ENCODE results near the gene GRAMD2B.
"Not testable (repeated sequence)": the region's sequence is repeated elsewhere in the genome, so short reads cannot be mapped to it uniquely, and the experiment has no call there.

The GRAMD2B gene

DNA sequence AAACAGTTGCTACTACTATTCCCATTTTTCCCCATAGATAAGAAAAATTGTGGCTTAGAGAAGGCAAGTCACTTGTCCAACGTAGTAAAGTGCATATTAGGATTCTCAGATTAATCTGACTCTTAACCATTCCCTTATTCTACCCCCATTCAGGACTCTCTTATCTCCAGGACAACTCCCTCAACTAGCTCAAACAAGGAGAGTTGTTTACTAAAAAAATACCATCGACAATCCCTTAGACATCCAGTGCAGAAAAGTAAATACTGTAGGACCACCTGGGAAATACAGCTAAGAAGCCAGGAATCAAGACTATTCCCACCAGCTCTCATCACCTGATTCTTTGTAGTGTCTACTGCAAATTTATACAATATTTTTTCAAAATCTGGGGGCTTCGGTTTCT lies 9.4 kb upstream of the GRAMD2B start:
- DNase-seq (ENCODE audit: low read depth): no peak

DNA sequence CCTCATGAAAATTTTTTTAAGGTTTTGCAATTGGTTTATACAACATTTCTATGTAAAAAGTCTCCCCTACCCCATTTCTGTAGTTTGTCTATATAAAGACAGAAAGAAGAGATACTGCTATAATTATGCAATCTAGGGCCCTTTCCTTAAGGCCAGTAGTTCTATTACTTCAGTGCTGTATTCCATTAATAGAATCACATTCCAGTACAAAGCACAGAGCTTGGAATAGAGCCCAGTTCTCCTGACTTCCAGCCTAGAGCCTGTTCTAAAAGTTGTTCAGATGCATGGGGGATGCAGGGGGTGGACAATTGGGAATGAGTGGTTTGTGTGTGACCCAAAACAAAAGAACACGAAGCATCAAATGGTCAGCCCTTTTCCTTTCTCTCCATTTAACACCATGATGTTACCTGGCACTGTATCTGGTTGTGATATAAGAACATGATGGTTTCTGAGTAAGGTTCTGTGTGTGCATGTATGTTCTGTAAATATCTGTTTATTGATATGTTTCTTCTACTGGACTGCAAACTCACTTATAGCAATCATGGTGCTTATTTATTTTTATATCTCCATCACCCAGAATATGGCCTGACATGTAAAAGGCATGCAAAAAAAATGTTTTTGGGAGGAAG lies 8.2 kb upstream of the GRAMD2B start:
- no peak for DNase-seq (ENCODE audit: low read depth)

DNA sequence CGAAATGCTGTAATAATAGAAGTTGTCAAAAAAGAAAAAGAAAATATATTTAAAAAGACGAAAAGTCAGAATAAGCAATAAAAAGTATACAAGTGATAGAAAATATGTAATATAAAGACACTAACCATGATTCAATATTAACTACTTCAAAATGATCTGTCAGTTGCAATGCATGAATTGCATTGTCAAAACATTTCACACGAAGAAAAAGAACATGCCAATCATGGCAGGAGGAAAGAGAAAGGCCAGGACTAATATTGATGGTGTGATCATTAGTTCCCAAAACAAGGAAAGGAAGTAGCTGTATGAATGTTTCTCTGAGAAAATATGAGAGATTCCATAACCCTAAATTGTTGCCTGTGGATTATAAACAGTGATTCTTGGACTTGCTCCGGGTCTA lies 7.4 kb upstream of the GRAMD2B start:
- DNase-seq (ENCODE audit: low read depth): no peak

DNA sequence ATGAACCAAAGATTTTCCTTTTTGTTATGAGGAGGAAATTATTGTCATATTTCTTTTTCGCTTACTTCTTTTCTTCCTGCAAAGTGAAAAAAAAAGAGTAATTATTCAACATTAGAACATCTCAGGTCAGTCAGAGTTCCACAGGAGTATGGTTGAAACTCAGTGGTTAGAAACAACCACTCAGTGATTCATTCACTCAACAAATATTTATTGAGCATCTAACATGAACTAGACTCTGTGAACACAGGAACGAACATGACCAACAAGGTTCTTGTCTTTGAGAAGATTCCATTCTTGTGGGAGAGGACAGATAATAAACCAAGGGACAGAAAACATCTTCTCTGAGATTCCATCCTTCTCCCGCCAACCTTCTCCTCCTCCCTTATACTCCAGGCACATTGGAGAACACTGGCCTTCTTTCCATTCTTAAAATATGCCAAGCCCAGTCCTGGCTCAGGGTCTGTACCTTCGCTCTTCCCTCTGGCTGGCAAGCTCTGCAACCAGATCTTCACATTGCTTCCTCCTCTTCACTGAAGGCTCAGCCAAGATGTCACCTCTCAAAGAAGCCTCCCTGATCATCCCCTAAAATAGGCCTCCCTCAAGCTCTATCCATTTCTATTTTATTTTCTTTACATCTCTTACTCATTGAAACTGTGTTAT lies 6.8 kb upstream of the GRAMD2B start:
- DNase-seq (ENCODE audit: low read depth): no peak

DNA sequence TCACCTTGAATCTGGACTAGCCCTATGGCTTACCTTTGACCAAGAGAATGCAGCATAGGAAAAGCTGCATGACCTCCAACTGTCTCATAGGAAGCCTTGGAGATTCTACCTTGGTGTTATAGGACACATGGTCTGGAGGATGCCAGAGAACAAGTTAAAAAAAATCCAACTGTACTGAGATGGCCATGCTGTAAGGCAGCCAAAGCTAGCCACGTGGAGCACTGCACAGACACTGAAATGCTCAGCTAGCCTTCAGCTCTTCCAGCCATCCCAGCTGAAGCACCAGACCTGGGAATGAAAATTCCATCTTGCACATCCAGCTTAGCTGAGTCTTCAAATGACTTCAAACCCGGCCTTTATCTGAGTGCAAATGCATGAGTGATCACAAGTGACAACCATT lies 6.0 kb upstream of the GRAMD2B start:
- no peak for DNase-seq (ENCODE audit: low read depth)

DNA sequence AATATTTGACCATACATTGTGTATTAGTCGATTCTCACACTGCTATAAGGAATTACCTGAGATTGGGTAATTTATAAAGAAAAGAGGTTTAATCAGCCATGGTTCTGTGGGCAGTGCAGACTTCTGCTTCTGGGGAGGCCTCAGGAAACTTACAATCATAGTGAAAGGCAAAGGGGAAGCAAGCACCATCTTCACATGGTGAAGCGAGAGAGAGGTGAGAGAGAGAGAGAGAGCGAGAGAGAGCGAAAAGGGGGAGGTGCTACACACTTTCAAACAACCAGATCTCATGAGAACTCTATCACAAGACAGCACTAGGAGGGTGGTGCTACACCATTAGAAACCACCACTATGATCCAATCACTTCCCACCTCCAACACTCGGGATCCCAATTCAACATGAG lies 4.1 kb upstream of the GRAMD2B start:
- DNase-seq (ENCODE audit: low read depth): no peak

DNA sequence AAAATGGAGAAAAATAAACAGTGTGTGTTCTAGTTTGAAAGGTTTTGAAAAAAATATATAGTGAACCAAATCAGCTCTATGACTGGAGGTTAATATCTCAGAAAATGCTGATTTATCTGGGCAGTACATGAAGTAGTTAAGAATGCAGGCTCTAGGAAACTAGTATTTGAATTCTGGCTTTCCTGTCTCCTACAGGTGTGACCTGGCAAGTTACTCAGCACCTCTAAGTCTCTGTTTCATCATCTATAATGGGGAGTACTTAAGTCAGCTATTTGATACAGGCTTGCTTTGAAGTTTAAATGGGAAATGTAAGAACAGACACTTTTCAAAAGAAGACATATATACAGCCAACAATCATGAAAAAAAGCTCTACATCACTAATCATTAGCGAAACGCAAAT lies 5.2 kb downstream of the GRAMD2B start:
- no peak for DNase-seq (ENCODE audit: low read depth)

DNA sequence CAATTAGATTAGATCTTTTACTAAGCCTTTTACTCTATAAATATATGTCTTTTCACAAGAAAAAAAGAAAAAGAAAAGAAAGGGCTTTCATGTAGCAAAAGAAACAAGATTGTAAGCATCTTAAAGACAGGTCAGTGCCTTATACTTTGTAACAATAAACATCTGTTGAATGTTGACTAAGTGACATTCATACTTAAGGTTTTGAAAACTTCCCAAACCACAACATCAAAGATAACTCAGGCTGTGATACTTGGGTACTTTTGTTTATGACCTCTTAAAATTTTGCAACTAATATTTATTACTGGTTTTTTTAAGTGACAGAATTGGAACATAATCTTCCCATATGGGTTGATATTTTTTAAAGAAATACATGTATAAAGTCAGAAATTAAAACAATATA lies 7.4 kb downstream of the GRAMD2B start:
- DNase-seq (ENCODE audit: low read depth): no peak

DNA sequence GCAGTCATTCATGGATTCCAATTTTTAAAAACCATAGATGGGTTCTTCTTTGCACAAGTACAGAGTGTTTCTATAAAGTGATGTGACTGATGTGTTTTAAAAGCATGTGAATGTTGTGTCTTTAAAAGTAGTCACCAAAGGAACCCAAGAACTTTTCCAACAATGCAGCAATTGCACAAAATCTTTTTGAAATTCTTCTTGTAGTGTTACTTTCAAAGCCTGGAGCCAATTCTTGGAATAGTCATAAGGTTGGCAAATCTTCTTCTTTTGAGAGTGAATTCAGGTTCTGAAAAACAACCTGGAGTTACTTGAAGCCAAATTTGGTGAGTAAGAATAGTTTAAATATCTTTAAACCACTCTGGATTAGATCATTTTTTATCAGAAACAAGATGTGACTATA lies 10.5 kb downstream of the GRAMD2B start:
- no peak for DNase-seq (ENCODE audit: low read depth)

DNA sequence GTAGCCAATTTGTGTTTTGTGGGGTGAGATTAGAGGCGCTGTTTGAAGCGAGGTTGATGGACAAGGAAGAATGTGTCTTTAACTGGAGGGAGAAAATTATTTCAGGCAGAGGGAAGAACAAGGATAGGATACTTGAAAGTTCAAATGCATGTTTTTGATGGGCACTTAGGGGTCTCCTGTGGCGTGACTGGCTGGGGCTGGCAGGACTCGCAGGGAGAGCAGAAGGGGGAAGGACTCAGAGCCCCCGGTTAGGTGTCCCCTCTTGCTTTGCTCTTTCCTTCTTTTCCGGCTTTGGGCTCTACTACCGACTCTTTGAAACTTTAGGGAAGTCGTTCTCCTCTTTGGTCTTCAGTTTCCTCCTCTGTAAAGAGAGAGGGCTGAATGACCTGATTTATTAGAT lies 12.1 kb downstream of the GRAMD2B start:
- DNase-seq (ENCODE audit: low read depth): no peak

DNA sequence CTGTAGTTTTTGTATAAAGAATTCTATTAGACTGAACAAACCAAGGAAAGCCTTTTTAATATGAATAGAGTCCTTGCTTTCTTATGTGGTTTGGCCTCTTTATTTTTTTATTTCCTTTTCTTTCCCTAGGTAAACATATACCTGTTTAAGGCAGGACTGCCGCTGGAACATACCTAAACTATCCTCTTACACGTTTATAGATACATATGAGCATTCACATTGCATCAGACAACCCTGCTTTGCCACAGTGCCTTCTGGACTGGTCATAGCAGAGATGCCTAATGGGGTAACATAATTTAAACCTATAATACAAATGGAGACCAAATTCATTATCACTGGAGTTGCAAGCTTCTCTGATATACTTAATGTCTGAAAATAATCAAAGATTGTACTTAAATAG lies 12.5 kb downstream of the GRAMD2B start:
- DNase-seq (ENCODE audit: low read depth): no peak

DNA sequence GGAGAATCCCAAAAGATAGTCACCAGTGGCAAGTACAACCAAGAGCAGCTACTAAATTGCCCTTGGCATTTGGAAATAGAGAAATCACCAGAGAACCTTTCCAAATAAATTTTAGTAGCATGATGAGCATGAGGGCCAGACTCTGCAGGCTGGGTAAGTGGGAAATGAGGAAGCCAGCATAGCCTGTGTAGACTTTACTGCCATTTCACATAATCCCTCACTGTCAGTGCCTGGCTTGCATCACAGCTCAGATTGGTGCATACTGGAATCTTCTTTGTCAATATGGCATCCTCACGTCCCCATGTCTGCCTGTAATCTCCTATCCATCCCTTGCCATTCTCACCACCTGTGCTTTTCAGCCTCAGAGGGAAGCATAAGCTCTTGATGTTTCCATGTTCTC lies 14.5 kb downstream of the GRAMD2B start:
- DNase-seq (ENCODE audit: low read depth): no peak

DNA sequence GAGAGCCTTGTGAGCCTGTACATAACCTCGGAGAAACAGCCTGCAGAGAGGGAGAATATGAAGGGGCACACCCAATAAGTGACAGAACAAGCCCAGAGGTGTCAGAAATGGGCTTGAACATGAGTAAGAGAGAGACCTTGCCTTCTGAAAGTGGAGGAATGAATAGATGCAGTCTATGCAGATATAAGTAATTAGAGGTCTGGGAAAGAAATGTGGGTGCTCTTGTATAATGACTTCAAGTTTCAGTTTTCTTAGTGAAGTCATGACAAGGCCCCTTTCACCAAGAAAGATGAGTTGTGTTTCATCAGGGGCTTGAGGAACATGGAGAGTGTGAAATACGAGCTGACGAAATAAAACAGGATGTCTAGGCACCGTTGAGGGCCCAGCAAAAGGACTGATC lies 15.1 kb downstream of the GRAMD2B start:
- no peak for DNase-seq (ENCODE audit: low read depth)

DNA sequence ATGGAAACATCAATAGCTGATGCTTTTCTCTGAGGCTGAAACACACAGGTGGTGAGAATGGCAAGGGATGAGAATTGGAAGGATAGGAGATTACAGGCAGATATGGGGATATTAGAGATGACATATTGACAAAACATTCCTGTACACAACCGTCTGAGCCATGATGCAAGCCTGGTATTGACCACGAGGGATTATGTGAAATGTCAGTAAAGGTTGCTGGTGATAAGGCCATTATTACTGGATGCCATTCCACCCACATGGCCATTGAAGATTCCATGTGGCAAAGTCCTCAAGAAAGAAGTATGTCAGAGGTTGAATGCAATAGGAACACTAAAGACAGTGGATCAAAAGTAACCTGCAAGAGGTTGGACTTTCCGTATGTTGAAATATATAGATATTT lies 15.7 kb downstream of the GRAMD2B start:
- no peak for DNase-seq (ENCODE audit: low read depth)

DNA sequence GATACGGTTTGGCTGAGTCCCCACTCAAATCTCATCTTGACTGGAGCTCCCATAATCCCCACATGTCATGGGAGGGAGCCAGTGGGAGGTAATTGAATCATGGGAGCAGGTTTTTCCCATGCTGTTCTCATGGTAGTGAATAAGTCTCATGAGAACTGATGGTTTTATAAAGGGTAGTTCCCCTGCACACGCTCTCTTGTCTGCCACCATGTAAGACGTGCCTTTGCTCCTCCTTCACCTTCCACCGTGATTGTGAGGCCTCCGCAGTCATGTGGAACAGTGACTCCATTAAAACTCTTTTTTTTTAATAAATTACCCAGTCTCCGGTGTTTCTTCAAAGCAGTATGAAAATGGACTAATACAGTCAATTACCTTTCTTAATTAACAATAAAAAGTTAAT lies 16.5 kb downstream of the GRAMD2B start:
- not testable (repeated sequence) for DNase-seq (ENCODE audit: low read depth)

DNA sequence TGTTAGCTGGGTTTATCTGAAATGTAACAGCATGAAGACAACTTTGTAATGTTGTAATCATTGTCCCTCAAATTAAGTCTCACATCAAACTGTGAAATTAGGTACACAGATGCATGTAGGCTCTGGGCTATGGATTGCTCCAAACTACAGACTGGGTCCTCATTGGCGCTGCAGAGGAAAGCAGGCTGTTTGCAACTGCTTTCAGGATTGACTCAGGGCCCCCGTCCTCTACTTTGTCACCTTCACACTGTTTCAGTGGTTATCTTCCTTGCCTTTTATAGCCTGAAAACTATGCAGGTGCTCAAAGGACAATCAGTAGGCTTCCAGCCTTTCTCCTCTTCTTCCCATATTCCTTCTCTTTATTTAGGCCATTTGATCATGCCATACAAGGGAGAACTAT lies 18.0 kb downstream of the GRAMD2B start:
- no peak for DNase-seq (ENCODE audit: low read depth)

DNA sequence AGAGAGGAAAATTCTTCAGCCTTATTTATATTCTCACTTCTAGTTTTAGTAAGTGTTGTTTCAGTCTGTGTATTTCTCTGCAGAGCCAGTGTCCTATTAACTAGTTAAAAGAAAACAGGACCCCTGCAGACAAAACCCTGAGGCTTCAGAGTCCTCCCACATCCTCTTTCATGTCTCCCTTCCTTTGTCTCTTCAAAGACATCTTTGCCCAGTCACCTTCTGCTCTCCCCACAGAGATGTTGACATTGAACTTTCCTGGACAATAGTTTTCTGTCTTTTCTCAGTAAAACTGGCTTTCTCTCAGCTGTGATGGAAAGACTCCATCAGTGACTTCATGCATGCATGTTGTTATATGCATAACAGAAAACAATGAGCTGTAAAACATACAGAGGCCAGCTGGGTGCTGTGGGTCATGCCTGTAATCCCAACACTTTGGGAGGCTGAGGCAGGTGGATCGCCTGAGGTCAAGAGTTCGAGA lies 20.2 kb downstream of the GRAMD2B start:
- DNase-seq (ENCODE audit: low read depth): no peak

DNA sequence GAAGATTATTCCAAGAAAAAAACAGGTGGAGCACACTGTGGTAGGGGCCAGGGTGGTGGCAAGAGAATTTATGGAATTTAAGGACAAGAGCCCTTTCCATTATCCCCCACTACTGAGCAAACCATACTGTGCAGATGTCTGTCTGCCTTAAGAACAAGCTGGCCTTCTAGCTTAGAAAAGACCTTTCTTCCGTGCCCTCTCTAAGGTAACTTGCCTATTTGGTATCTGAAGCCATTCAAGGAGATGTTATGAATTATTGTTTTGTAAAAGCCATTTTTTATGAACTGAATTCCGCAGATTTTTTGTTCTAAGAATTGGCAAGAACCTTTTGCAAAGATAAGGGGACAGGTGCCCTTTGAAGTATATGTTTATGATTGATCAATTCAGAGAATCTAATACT lies 20.9 kb downstream of the GRAMD2B start:
- DNase-seq (ENCODE audit: low read depth): no peak

DNA sequence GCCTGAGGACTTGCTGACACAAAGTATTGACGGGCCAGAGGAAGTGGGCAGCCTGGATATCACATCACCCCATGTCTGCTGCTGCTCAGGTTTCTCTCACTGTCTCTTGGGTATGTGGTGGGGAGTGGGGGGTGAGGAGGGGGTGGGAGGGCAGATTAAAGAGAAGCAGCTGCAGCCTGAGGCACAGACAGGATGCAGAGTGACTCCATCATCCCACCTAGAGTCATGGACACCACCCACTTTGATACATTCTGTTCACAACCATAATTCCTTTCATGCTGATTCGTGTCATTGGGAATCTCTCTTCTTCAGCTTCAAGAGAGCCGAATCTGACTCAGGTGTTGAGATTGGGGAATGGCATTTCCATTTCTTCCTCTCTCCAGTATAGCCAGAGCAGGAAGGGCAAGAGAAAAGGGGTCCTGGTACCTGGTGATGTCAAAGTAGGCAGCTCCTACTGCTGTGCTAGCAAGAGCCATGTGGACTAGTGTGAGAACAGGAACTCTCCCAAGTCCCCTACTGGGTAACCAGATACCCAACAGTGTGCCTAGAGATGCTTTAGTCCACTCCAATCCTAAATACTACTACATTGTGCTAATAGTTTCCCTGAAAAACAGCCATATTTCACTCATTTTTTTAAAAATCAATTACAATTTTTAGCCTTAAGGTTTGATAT lies 22.4 kb downstream of the GRAMD2B start:
- DNase-seq (ENCODE audit: low read depth): no peak

DNA sequence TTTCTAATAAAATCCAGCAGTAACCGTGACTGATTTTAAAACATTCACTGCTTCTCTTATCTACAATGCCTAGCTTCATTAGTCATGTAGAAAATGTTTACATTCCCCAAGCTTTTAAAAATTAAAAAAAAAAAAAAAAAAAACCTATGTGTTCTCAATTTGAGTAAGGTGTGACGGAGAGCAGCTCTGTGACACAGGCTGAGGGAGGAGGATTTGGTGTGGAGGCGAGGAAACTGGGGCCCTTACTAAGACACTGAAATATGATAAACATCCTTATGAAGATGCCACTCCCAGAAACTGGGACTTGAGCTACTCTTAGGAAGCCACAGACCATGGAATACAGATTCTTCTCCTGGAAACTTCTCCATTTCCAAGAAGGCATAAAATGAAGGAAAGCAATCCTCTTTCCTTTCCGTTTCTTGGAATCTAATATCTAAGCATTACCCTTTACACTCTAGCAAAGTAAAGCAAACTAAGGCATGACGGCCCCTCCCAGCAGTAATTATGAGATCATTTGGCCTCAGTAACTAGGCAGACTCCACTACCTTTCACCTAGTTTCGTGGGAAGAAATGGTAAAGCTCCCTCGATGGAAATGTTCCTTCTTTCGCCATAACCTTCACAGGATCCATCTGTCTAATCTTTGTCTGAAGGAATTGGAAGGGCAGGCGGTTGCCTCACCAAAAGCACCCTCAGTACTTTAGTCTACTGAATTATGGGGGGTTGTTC lies 23.5 kb downstream of the GRAMD2B start:
- DNase-seq (ENCODE audit: low read depth): no peak

DNA sequence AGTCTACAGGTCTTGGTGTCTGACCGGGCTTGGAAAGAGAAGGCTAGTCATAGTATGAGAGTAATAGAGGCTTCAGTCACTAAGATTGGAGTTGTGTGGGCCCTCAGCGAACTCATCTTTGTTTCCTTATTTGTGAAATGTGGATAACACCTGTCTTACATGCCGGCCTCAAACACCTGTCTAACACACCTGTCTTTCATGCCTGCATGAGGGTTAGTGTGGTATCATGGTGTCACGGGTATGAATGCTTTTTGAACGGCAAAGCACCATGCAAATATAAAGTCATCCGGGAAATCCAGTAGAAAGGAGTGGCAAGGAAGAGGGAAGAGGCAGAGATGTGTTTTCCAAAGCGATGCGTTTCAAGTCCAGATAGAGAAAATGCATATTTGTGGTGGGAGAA lies 25.5 kb downstream of the GRAMD2B start:
- DNase-seq (ENCODE audit: low read depth): no peak

DNA sequence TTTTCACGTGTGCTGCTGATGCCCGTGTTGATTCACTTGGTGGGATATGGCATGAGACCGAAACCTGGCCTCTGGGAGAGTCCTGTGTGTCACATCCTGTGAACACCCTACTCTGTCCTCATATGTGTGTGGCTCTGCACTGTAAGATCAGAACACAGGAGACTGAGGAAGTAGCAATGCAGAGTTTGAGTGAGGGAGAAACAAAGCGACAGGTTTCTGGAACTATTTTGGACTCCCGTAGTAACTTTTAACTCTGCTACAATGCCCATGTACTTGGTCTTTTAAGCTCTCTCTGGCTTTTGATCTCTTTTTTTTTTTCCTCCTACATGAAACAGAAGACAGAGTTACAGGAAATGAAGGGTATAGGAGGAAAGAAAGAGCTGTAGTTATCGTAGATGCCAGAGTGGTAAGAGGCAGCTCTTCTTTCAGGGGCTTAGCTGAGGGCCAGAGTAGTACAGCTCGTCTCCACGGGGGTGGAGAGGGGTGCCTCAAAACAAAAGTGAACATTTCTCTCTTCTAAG lies 26.6 kb downstream of the GRAMD2B start:
- DNase-seq (ENCODE audit: low read depth): peak; percentile 21

DNA sequence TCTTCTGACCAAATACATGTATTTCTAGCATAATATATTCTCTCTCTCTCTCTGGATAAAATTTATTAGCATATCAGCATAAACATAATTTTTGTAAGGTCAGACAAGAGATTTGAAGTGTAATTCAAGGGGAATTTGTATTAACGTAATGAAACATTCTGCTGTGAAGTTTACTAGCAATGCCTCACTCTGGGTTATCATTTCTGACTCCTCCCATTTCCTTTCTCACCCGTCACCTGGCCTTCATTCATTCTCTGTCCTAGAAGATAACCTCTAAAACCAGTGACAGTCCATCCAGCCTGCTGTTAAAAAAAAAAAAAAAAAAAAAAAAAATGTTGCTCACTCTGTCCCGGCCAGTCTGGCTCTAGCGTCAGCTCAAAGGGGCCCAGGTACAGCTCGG lies 27.1 kb downstream of the GRAMD2B start:
- no peak for DNase-seq (ENCODE audit: low read depth)
